ENCODE data around the gene SCARF2.
A peak's percentile ranks its signal among the peaks of the same experiment; 100 is the strongest.

Gene SCARF2

DNA sequence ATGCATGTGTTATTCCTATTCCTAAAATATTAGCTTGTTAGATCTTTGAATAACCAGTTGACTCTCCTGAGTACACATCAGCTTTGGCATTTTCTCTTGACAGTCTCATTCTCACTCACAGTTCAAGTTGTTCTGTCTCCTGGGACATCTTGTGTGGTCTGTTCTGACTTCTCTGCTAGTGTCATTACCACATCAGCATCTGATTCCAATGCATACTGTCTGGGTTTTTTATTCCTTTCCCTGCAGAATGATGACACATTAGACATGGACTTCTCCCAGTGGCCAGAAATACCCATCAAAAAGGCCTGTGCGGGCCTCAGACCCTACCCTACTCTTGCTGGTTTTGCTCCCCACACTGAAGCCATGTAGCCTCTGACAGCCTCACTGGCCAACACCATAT is 41.0 kb downstream of the SCARF2 start:
- H3K36me3 ChIP-seq (ENCODE audit: control insufficient read depth in 2 of 2, insufficient read depth in 1 of 2, low read length in 2 of 2) = peaks cover 0 to 22% of the 10 kb centered on the region in 2 experiments; a peak in 1 of 3 replicates
- POLR2A ChIA-PET = interaction anchor here (0.6 to 1.4 kb wide), 2 partner anchors 22 to 77 kb away, joined by 4 to 5 read pairs; partner anchors contain the start of gene DGCR6L
- H3K4me1 ChIP-seq (ENCODE audit: control insufficient read depth, insufficient read depth, low read length) = 0 out of 2 replicates have a peak, but pooled peaks cover 2% of the 10 kb centered on the region
- TF ChIP-seq ZNF266 (tag by site-specific recombination; IDR thresholded peaks at IDR 0.05; ENCODE audit: low read depth) (no peak), ZNF600 (tag by site-specific recombination; IDR thresholded peaks at IDR 0.05) (0 out of 2 replicates have a peak, but pooled peaks have one; percentile 39), ZBTB17 (tag by site-specific recombination; IDR thresholded peaks at IDR 0.05) (peak; percentile 89)
- no peak overlapping the region for H3K4me3 ChIP-seq (ENCODE audit: low read depth, low read length)
- CTCF ChIA-PET = interaction anchor here (0.5 to 0.6 kb wide), 2 partner anchors 168 to 254 kb away, joined by 3 read pairs; no protein-coding TSS in a partner anchor
- H3K27ac ChIP-seq (ENCODE audit: extremely low read depth, low read depth, low read length) = no peak overlapping the region
- no peaks in the 10 kb centered on the region for H3K9me3 ChIP-seq (ENCODE audit: control insufficient read depth, insufficient read depth, low read depth, low read length)

DNA sequence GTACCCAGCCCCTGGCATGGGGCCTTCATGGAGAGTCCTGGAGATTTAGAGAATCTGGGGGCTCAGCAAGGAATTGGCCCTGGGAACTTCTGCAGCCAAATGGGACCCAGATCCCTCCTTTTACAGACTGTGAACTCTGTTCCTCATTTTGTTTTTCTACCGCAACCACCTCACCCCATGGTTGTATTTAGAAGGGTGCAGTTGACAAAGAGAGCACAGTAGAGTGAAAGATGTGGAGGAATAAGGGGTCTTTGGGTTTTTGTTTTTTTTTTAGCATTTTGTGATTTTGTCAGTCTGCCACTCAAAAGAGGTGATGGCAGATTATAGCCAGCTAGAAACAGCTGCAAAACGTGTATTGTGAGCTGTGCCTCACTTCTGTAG is 41.7 kb downstream of the SCARF2 start:
- Histone ChIP-seq H3K9me3 (ENCODE audit: control insufficient read depth, insufficient read depth, low read depth, low read length) (no peaks in the 10 kb centered on the region), H3K36me3 (ENCODE audit: control insufficient read depth in 2 of 2, insufficient read depth in 1 of 2, low read length in 2 of 2) (peaks cover 0 to 15% of the 10 kb centered on the region in 2 experiments; a peak in 1 of 3 replicates), H3K4me1 (ENCODE audit: control insufficient read depth, insufficient read depth, low read length) (0 out of 2 replicates have a peak, but pooled peaks cover 2% of the 10 kb centered on the region), H3K27ac (ENCODE audit: extremely low read depth, low read depth, low read length) (no peak overlapping the region), H3K4me3 (ENCODE audit: low read depth, low read length) (no peak overlapping the region)
- TF ChIP-seq KLF8 (tag by site-specific recombination; IDR thresholded peaks at IDR 0.05) (no peak), ZBTB48 (tag by site-specific recombination; IDR thresholded peaks at IDR 0.05) (0 out of 2 replicates have a peak, but pooled peaks have one; percentile 3)
- ChIA-PET POLR2A (interaction anchor here (0.6 to 1.4 kb wide), 2 partner anchors 22 to 76 kb away, joined by 4 to 5 read pairs; partner anchors contain the start of gene DGCR6L), CTCF (interaction anchor here (0.5 to 1.6 kb wide), 4 partner anchors 8 to 239 kb away, joined by 3 to 4 read pairs (median 4); no protein-coding TSS in a partner anchor)

DNA sequence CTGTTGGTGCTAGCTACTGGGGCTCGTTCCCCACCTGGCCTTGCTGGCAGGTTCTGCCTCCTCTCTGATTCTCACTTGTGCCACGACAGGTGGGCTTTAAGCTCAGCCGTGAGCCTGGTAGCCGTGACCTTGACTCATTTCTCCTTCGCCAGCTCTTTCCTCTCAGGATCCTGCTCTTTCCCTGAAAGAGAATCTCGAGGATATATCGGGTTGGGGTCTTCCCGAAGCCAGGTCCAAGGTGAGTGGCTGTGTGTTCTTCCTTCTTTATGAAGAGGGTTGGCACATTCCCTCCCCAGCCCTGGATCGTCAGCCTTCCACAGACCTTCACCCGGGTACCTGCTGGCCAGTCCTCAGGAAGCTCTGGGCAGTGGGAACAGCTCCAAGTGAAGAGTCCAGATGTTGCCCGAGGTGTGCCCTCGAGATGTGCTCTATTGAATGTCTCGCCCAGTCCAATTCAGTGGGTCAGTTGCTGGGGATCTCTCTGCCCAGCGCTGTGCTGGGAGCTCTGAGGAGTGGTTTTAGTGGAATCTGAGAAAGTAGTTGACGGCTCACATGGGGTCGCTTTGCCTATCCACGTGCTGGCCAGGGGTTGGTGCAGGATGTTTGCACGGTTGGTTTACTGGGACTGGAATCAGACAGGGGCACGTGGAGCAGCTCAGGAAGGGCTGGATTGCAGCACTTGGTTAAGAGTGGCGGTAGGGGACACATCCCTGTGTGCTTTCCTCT is 42.3 kb downstream of the SCARF2 start:
- Histone ChIP-seq H3K4me3 (ENCODE audit: low read depth, low read length) (no peak overlapping the region), H3K4me1 (ENCODE audit: control insufficient read depth, insufficient read depth, low read length) (0 out of 2 replicates have a peak, but pooled peaks cover 2% of the 10 kb centered on the region), H3K9me3 (ENCODE audit: control insufficient read depth, insufficient read depth, low read depth, low read length) (no peaks in the 10 kb centered on the region), H3K36me3 (ENCODE audit: control insufficient read depth in 2 of 2, insufficient read depth in 1 of 2, low read length in 2 of 2) (peaks cover 0 to 9% of the 10 kb centered on the region in 2 experiments; a peak in 1 of 3 replicates), H3K27ac (ENCODE audit: extremely low read depth, low read depth, low read length) (no peak overlapping the region)
- ChIA-PET POLR2A (interaction anchor here (0.8 to 2.2 kb wide), 3 partner anchors 8 to 278 kb away, joined by 3 to 13 read pairs (median 5); partner anchors contain the start of genes DGCR6L and TRMT2A), CTCF (interaction anchor here (0.7 to 1.6 kb wide), 5 partner anchors 9 to 238 kb away, joined by 3 to 4 read pairs (median 4); no protein-coding TSS in a partner anchor)
- no peak for TF ChIP-seq ZNF792 (tag by site-specific recombination; IDR thresholded peaks at IDR 0.05)
- TF ChIP-seq ZNF623 (tag by site-specific recombination; IDR thresholded peaks at IDR 0.05) = peak; percentile 60
- TF ChIP-seq SP3 (tag by site-specific recombination; IDR thresholded peaks at IDR 0.05) = no peak
- TF ChIP-seq, protein P1, sequence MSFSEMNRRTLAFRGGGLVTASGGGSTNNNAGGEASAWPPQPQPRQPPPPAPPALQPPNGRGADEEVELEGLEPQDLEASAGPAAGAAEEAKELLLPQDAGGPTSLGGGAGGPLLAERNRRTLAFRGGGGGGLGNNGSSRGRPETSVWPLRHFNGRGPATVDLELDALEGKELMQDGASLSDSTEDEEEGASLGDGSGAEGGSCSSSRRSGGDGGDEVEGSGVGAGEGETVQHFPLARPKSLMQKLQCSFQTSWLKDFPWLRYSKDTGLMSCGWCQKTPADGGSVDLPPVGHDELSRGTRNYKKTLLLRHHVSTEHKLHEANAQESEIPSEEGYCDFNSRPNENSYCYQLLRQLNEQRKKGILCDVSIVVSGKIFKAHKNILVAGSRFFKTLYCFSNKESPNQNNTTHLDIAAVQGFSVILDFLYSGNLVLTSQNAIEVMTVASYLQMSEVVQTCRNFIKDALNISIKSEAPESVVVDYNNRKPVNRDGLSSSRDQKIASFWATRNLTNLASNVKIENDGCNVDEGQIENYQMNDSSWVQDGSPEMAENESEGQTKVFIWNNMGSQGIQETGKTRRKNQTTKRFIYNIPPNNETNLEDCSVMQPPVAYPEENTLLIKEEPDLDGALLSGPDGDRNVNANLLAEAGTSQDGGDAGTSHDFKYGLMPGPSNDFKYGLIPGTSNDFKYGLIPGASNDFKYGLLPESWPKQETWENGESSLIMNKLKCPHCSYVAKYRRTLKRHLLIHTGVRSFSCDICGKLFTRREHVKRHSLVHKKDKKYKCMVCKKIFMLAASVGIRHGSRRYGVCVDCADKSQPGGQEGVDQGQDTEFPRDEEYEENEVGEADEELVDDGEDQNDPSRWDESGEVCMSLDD (tag by site-specific recombination; IDR thresholded peaks at IDR 0.05) = no peak
- 0 out of 2 replicates have a peak, but pooled peaks have one; percentile 43 for TF ChIP-seq ZBTB48 (tag by site-specific recombination; IDR thresholded peaks at IDR 0.05)
- no peak for TF ChIP-seq ZNF341 (tag by site-specific recombination; IDR thresholded peaks at IDR 0.05; ENCODE audit: low read depth)
- no peak for TF ChIP-seq ZXDB (tag by site-specific recombination; IDR thresholded peaks at IDR 0.05)
- TF ChIP-seq, protein P2, sequence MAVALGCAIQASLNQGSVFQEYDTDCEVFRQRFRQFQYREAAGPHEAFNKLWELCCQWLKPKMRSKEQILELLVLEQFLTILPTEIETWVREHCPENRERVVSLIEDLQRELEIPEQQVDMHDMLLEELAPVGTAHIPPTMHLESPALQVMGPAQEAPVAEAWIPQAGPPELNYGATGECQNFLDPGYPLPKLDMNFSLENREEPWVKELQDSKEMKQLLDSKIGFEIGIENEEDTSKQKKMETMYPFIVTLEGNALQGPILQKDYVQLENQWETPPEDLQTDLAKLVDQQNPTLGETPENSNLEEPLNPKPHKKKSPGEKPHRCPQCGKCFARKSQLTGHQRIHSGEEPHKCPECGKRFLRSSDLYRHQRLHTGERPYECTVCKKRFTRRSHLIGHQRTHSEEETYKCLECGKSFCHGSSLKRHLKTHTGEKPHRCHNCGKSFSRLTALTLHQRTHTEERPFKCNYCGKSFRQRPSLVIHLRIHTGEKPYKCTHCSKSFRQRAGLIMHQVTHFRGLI (tag by site-specific recombination; IDR thresholded peaks at IDR 0.05) = no peak
- TF ChIP-seq ZNF621 (tag by site-specific recombination; IDR thresholded peaks at IDR 0.05) = no peak

All from HEK293 (cell line).